Ovary (tissue), 3 donors: ENCODE data around the gene ZBTB33.

Source experiments
- CTCF ChIP-seq, 3 donors: fragments of 450-650 bp in 2 of 3; fragments of 200-600 bp in 1 of 3; IDR thresholded peaks; one replicate each; pipeline versions ENCODE4 v1.5.1 to v1.8.0; 2016 to 2022; ENCODE audit warnings: antibody characterized with exemption in 3 of 3, mild to moderate bottlenecking in 1 of 3
- EP300 ChIP-seq: sonication (generic); formaldehyde crosslinking; IDR thresholded peaks from one replicate; pipeline ENCODE4 v1.6.1; 2017; ENCODE audit warnings: antibody characterized with exemption
- POLR2A ChIP-seq: fragments of 450-650 bp; IDR thresholded peaks from one replicate; pipeline ENCODE4 v1.6.1; 2017; ENCODE audit warnings: antibody characterized with exemption, mild to moderate bottlenecking, moderate library complexity
- donor health status: DM: no; HTN: no; CAD: no.

GRCh38 chrX:120242813-120243212 lies 7.8 kb upstream of the ZBTB33 start:
- TF ChIP-seq CTCF (IDR thresholded peaks at IDR 0.05) (no peak), EP300 (no peak), POLR2A (no peak)
